Testis (tissue), 3 donors: ENCODE measurements around the gene PTPRQ. TPM values are rescaled to one million over a fixed set of nuclear protein-coding genes. Genes with fewer than 3 reads are reported as not detected.
"Not testable (repeated sequence)": the region's sequence is repeated elsewhere in the genome, so short reads cannot be mapped to it uniquely, and the experiment has no call there.

Source experiments
- DNase-seq: peaks from one replicate; pipeline ENCODE4 v3.0.0-alpha.2; 2019
- H3K27ac ChIP-seq, 2 donors: fragments of 200-600 bp; sonication (generic); one replicate each; pipeline ENCODE4 v1.5.1; 2019
- H3K27me3 ChIP-seq: fragments of 200-600 bp; sonication (generic); one replicate; pipeline ENCODE4 v1.5.1; 2019
- H3K36me3 ChIP-seq: fragments of 200-600 bp; sonication (generic); one replicate; pipeline ENCODE4 v1.5.1; 2017; ENCODE audit warnings: low read depth; ENCODE audit errors: missing control alignments
- H3K4me1 ChIP-seq: fragments of 200-600 bp; sonication (generic); one replicate; pipeline ENCODE4 v1.5.1; 2019
- H3K4me3 ChIP-seq, 2 donors: fragments of 200-600 bp; sonication (generic); one replicate each; pipeline ENCODE4 v1.5.1; 2017 to 2019
- H3K9me3 ChIP-seq: fragments of 200-600 bp; sonication (generic); one replicate; pipeline ENCODE4 v1.5.1; 2017
- CTCF ChIP-seq, 3 experiments: fragments of 450-650 bp in 2 of 3; fragments of 200-600 bp in 1 of 3; sonication (generic) in 1 of 3; IDR thresholded peaks; one replicate each; pipeline ENCODE4 v1.5.1; 2016 to 2019; ENCODE audit warnings: antibody characterized with exemption in 3 of 3, mild to moderate bottlenecking in 2 of 3, moderate library complexity in 1 of 3
- POLR2A ChIP-seq: fragments of 450-650 bp; IDR thresholded peaks from one replicate; pipeline ENCODE4 v1.6.1; 2017; ENCODE audit warnings: antibody characterized with exemption, mild to moderate bottlenecking, moderate library complexity
- WGBS, 2 donors: methylation state at CpG; one replicate each; pipeline ENCODE4 v1.1.5; 2018; 5-methylcytosine and 5-hydroxymethylcytosine counted together
- intact Hi-C: fragments of 100-400 bp; cut with DNase I; formaldehyde crosslinking; loops from one replicate; pipeline ENCODE4 v1.15.1; 2023; ENCODE audit warnings: low total_unique reads
- polyA plus RNA-seq: library from polyadenylated mRNA; stranded (reverse); fragments of 350-450 nt; fragmentation: Illumina TruSeq; extraction: RNeasy Lipid Tissue Mini Kit (QIAGEN cat#74804); gene quantifications from one replicate; pipeline ENCODE4 v1.2.3, GENCODE V29; 2014; ENCODE audit warnings: low read depth, low replicate concordance; ENCODE audit not compliant: insufficient read depth
- total RNA-seq, 2 donors: library from RNA; depleted of rRNA; stranded (reverse); fragments of >200 nt; gene quantifications; one replicate each; pipeline ENCODE4 v1.2.3, GENCODE V29; 2016

The PTPRQ gene
- total and polyA plus RNA-seq, 3 donors from 2014 or later, result 1.4 to 3.8 (median 3.7) TPM

DNA sequence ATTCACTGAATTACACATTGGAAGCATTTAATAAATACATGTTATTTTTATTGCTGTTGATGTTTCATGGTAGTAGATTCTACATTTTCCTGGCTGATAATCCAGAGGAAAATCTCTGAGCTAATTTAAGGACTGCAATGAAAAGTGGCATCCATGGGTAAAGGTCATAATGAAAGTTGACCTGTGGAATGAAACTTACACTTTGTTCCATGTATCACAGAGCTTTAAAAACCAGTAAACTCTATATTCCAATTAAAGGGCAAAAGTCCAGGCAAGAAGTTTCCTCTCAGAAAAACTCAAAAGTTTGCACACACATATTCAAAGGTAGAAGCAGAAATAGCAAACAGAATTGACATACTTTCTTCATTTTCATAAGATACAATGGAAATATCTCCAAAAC, 218.6 kb downstream of the PTPRQ start:
- no peaks in the 10 kb centered on the region for H3K4me1 ChIP-seq

GRCh38 chr12:80670214-80670613, 226.2 kb downstream of the PTPRQ start:
- no peak for DNase-seq
- Histone ChIP-seq H3K4me1 (no peaks in the 10 kb centered on the region), H3K36me3 (no peaks in the 10 kb centered on the region), H3K27ac (no peak overlapping the region), H3K27me3 (no peaks in the 10 kb centered on the region), H3K4me3 (no peak overlapping the region), H3K9me3 (no peaks in the 10 kb centered on the region)
- no peak for TF ChIP-seq POLR2A
- no peak for TF ChIP-seq CTCF (IDR thresholded peaks at IDR 0.05)
- 79 to 80% methylated on average over 5 of the region's 5 CpGs for WGBS, 2 donors
- intact Hi-C loops, result no loop called here

More for the DNA sequence above, 218.6 kb downstream of the PTPRQ start:
- no peak overlapping the region for H3K4me3 ChIP-seq
- no peak for TF ChIP-seq CTCF (IDR thresholded peaks at IDR 0.05)
- no peak for TF ChIP-seq POLR2A
- intact Hi-C loops, result no loop called here
- no peak overlapping the region for H3K27ac ChIP-seq
- no peaks in the 10 kb centered on the region for H3K36me3 ChIP-seq
- no peaks in the 10 kb centered on the region for H3K27me3 ChIP-seq
- no peaks in the 10 kb centered on the region for H3K9me3 ChIP-seq
- no peak for DNase-seq

- H3K27ac ChIP-seq, intact Hi-C loops, H3K27me3 ChIP-seq, DNase-seq, H3K9me3 ChIP-seq, H3K36me3 ChIP-seq, H3K4me3 ChIP-seq, H3K4me1 ChIP-seq: not testable (repeated sequence)
- WGBS, 2 donors, result 92 to 93% methylated on average over 13 of the region's 13 CpGs
Observed at GRCh38 chr12:80676042-80676636, 232.1 kb downstream of the PTPRQ start.

- 50 to 52% methylated on average over 1 of the region's 1 CpG for WGBS, 2 donors
- Histone ChIP-seq H3K27ac (no peak overlapping the region), H3K4me1 (no peaks in the 10 kb centered on the region), H3K9me3 (no peaks in the 10 kb centered on the region), H3K36me3 (no peaks in the 10 kb centered on the region), H3K27me3 (no peaks in the 10 kb centered on the region), H3K4me3 (no peak overlapping the region)
- intact Hi-C loops, result no loop called here
- DNase-seq, result no peak
- TF ChIP-seq CTCF (IDR thresholded peaks at IDR 0.05) (no peak), POLR2A (no peak)
Observed at GRCh38 chr12:80676856-80677255, 232.8 kb downstream of the PTPRQ start.

DNA sequence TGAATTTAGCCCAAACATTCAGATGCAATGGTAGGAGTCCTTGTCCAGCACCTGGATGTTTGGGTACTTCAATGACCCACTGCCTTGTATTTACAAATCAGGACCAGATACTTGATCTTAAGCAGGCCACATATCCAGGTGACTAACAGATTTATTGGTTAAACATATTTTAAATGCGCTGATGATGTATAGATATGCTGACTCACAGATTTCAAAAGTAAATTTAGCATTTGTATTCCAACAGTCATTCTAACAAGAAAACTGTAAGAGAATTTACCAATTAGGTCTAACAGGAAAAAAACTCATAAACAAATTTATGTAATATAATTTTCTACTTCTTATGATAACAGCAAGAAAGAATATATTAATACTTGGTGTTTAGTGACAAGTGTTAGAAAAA, 234.0 kb downstream of the PTPRQ start:
- no peak overlapping the region for H3K27ac ChIP-seq
- no peaks in the 10 kb centered on the region for H3K9me3 ChIP-seq
- DNase-seq, result no peak
- intact Hi-C loops, result no loop called here
- H3K27me3 ChIP-seq, result no peaks in the 10 kb centered on the region
- no peaks in the 10 kb centered on the region for H3K4me1 ChIP-seq
- H3K4me3 ChIP-seq, result no peak overlapping the region
- 90% methylated on average over 1 of the region's 1 CpG for WGBS, 2 donors
- no peaks in the 10 kb centered on the region for H3K36me3 ChIP-seq
- TF ChIP-seq POLR2A, result no peak
- TF ChIP-seq CTCF (IDR thresholded peaks at IDR 0.05), result no peak
